MCF 10A (cell line): ENCODE results near the gene MOSMO. TPM values are rescaled to one million over a fixed set of nuclear protein-coding genes. Genes with fewer than 3 reads are reported as not detected.
"Not testable (repeated sequence)": the region's sequence is repeated elsewhere in the genome, so short reads cannot be mapped to it uniquely, and the experiment has no call there.

Experiments
- BruUV-seq: library from RNA; stranded (reverse); fragments of 400-500 nt; replicated peaks from 2 replicates; lab custom pipeline; 2021; lab: Mats Ljungman, UMichigan
- CTCF ChIA-PET: fragments of 300-600 bp; sonication (Branson Sonifier 250); formaldehyde crosslinking; extraction: SDS; loops from one replicate; lab custom pipeline; 2021; ENCODE audit warnings: antibody characterized with exemption, inconsistent platforms; lab: Yijun Ruan, JAX
- POLR2A ChIA-PET: fragments of 300-600, 350-650 bp; sonication (Branson Sonifier 250); formaldehyde crosslinking; extraction: SDS; loops from one replicate; lab custom pipeline; 2020; ENCODE audit warnings: antibody characterized with exemption, inconsistent platforms; lab: Yijun Ruan, JAX
- DNase-seq: peaks from one replicate; pipeline ENCODE4 v3.0.0-alpha.2; 2018; ENCODE audit not compliant: unreplicated experiment
- H3K27ac Mint-ChIP-seq: one replicate; pipeline ENCODE4 v1.8.0; 2022; ENCODE audit warnings: mild to moderate bottlenecking, low read depth, mixed read lengths; ENCODE audit not compliant: unreplicated experiment
- H3K27me3 Mint-ChIP-seq: one replicate; pipeline ENCODE4 v1.8.0; 2022; ENCODE audit warnings: mixed read lengths; ENCODE audit not compliant: insufficient read depth, unreplicated experiment
- H3K36me3 Mint-ChIP-seq: one replicate; pipeline ENCODE4 v1.8.0; 2022; ENCODE audit warnings: mild to moderate bottlenecking, moderate library complexity, mixed read lengths; ENCODE audit not compliant: insufficient read depth, unreplicated experiment
- H3K4me1 Mint-ChIP-seq: one replicate; pipeline ENCODE4 v1.8.0; 2022; ENCODE audit warnings: mixed read lengths; ENCODE audit not compliant: insufficient read depth, unreplicated experiment
- H3K4me3 Mint-ChIP-seq: one replicate; pipeline ENCODE4 v1.8.0; 2022; ENCODE audit warnings: mild to moderate bottlenecking, moderate library complexity, mixed read lengths; ENCODE audit not compliant: unreplicated experiment
- H3K9me3 Mint-ChIP-seq: one replicate; pipeline ENCODE4 v1.8.0; 2022; ENCODE audit warnings: mixed read lengths; ENCODE audit not compliant: unreplicated experiment
- CTCF ChIP-seq: fragments of 200-600 bp; IDR thresholded peaks from one replicate; pipeline ENCODE4 v1.8.0; 2022; ENCODE audit warnings: antibody characterized with exemption, mild to moderate bottlenecking; ENCODE audit not compliant: unreplicated experiment
- intact Hi-C: fragments of 100-400 bp; cut with micrococcal nuclease; formaldehyde crosslinking; loops from 2 replicates; pipeline ENCODE4 v1.14.1; 2022
- total RNA-seq: library from RNA; stranded (reverse); gene quantifications from 2 replicates; pipeline ENCODE4 v1.2.3, GENCODE V29; 2022

Gene MOSMO
- total RNA-seq, 1 experiment from 2014 or later, result 16.4 TPM

- Mint-ChIP-seq H3K27me3 (no peaks in the 10 kb centered on the region), H3K4me3 (no peak overlapping the region), H3K9me3 (no peaks in the 10 kb centered on the region), H3K4me1 (peaks cover 40% of the 10 kb centered on the region), H3K36me3 (peaks cover 6% of the 10 kb centered on the region), H3K27ac (peak overlapping the region; percentile 35)
- CTCF ChIA-PET, result interaction anchor here (0.7 kb wide), 1 partner anchor 54 kb away, joined by 3 read pairs; no protein-coding TSS in a partner anchor
- BruUV-seq, result no TSS peak
- POLR2A ChIA-PET, result interaction anchor here (0.6 kb wide), 1 partner anchor 15 kb away, joined by 6 read pairs; no protein-coding TSS in a partner anchor
- no peak for DNase-seq
- no peak for TF ChIP-seq CTCF
- intact Hi-C loops, result no loop called here
These were observed 15.6 kb downstream of the MOSMO start for GRCh38 chr16:22023505-22023904.

- H3K27ac Mint-ChIP-seq, H3K27me3 Mint-ChIP-seq, intact Hi-C loops, H3K9me3 Mint-ChIP-seq, H3K4me3 Mint-ChIP-seq, H3K36me3 Mint-ChIP-seq, BruUV-seq, DNase-seq: not testable (repeated sequence)
- ChIA-PET POLR2A (interaction anchor here (2.8 to 8.1 kb wide), 4 partner anchors 17 to 72 kb away, joined by 10 to 72 read pairs (median 17); partner anchors contain the start of genes MOSMO and UQCRC2), CTCF (interaction anchor here (0.6 to 4.5 kb wide), 5 partner anchors 9 to 170 kb away, joined by 3 to 32 read pairs (median 3); partner anchors contain the start of gene MOSMO)
- H3K4me1 Mint-ChIP-seq, result peaks cover 40% of the 10 kb centered on the region
These were observed 16.9 kb downstream of the MOSMO start for GRCh38 chr16:22024785-22025184.

GRCh38 chr16:22027633-22028032 lies 19.7 kb downstream of the MOSMO start:
- intact Hi-C loops, result no loop called here
- H3K9me3 Mint-ChIP-seq, result no peaks in the 10 kb centered on the region
- TF ChIP-seq CTCF, result no peak
- ChIA-PET POLR2A (interaction anchor here (0.9 to 8.1 kb wide), 13 partner anchors 14 to 269 kb away, joined by 3 to 72 read pairs (median 5); partner anchors contain the start of gene MOSMO), CTCF (interaction anchor here (0.7 to 4.5 kb wide), 4 partner anchors 12 to 362 kb away, joined by 3 to 32 read pairs (median 4); no protein-coding TSS in a partner anchor)
- no TSS peak for BruUV-seq
- H3K4me1 Mint-ChIP-seq, result peaks cover 57% of the 10 kb centered on the region
- no peaks in the 10 kb centered on the region for H3K27me3 Mint-ChIP-seq
- H3K36me3 Mint-ChIP-seq, result peaks cover 6% of the 10 kb centered on the region
- peak overlapping the region; percentile 27 for H3K27ac Mint-ChIP-seq
- DNase-seq, result no peak
- H3K4me3 Mint-ChIP-seq, result no peak overlapping the region

DNA sequence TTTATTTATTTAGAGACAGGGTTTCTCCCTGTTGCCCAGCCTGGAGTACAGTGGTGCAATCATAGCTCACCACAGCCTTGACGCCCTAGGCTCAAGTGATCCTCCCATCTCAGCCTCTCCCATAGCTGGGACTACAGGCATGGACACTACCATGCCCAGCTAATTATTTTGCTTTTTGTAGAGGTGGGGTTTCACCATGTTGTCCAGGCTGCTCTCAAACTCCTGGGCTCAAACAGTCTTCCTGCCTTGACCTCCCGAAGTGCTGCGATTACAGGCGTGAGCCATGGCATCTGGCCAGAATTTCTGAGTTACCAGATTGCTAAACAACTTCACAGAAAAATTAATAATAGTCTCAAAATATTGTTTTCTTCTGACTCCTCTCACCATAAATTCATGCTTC lies 21.7 kb downstream of the MOSMO start:
- H3K4me3 Mint-ChIP-seq, result no peak overlapping the region
- peaks cover 9% of the 10 kb centered on the region for H3K36me3 Mint-ChIP-seq
- ChIA-PET POLR2A (interaction anchor here (1.1 to 8.1 kb wide), 3 partner anchors 8 to 48 kb away, joined by 3 to 72 read pairs (median 5); partner anchors contain the start of gene MOSMO), CTCF (interaction anchor here (0.7 to 1.0 kb wide), 5 partner anchors 8 to 50 kb away, joined by 3 to 5 read pairs (median 3); no protein-coding TSS in a partner anchor)
- H3K9me3 Mint-ChIP-seq, result no peaks in the 10 kb centered on the region
- peak overlapping the region; percentile 36 for H3K27ac Mint-ChIP-seq
- H3K4me1 Mint-ChIP-seq, result peaks cover 51% of the 10 kb centered on the region
- no TSS peak for BruUV-seq
- no peaks in the 10 kb centered on the region for H3K27me3 Mint-ChIP-seq
- intact Hi-C loops, result no loop called here
- DNase-seq, result peak; percentile 46
- no peak for TF ChIP-seq CTCF
